GM23338 (cell line): ENCODE measurements around the gene AGRP. TPM values are rescaled to one million over a fixed set of nuclear protein-coding genes. Genes with fewer than 3 reads are reported as not detected.

Source experiments
- ATAC-seq: fragments of 200-7000 bp; cut with Tn5 transposase; 3 replicates; pipeline ENCODE4 v1.9.1; 2020
- DNase-seq: peaks from one replicate; pipeline ENCODE4 v3.0.0-alpha.2; 2015; ENCODE audit warnings: low spot score
- H2AFZ ChIP-seq: fragments of 200-600 bp; sonication (generic); 2 replicates; pipeline ENCODE4 v1.8.0; 2016; ENCODE audit warnings: antibody characterized with exemption, mild to moderate bottlenecking, moderate library complexity
- H3F3A ChIP-seq: fragments of 200-600 bp; sonication (generic); replicated peaks from 2 replicates; pipeline ENCODE4 v1.8.0; 2017; ENCODE audit warnings: antibody characterized with exemption, mixed run types, low read depth
- H3K27ac ChIP-seq: fragments of 200-600 bp; sonication (generic); 2 replicates; pipeline ENCODE4 v1.6.1; 2016; ENCODE audit warnings: low read depth
- H3K27me3 ChIP-seq: fragments of 200-600 bp; sonication (generic); 2 replicates; pipeline ENCODE4 v1.8.0; 2016; ENCODE audit warnings: mild to moderate bottlenecking, mixed run types, moderate library complexity; ENCODE audit not compliant: insufficient read depth
- H3K36me3 ChIP-seq: fragments of 200-600 bp; sonication (generic); 2 replicates; pipeline ENCODE4 v1.8.0; 2016; ENCODE audit warnings: mild to moderate bottlenecking; ENCODE audit not compliant: insufficient read depth
- H3K4me1 ChIP-seq: fragments of 200-600 bp; sonication (generic); 2 replicates; pipeline ENCODE4 v1.8.0; 2016; ENCODE audit warnings: mild to moderate bottlenecking, moderate library complexity; ENCODE audit not compliant: insufficient read depth
- H3K4me2 ChIP-seq: fragments of 200-600 bp; sonication (generic); 2 replicates; pipeline ENCODE4 v1.7.1; 2017; ENCODE audit warnings: mixed run types
- H3K4me3 ChIP-seq: fragments of 200-600 bp; sonication (generic); 2 replicates; pipeline ENCODE4 v1.6.1; 2016; ENCODE audit warnings: mixed run types
- H3K79me2 ChIP-seq: fragments of 200-600 bp; sonication (generic); replicated peaks from 2 replicates; pipeline ENCODE4 v1.8.0; 2017; ENCODE audit warnings: mild to moderate bottlenecking; ENCODE audit not compliant: insufficient read depth
- H3K9me2 ChIP-seq: fragments of 200-600 bp; sonication (generic); 2 replicates; pipeline ENCODE4 v1.8.0; 2017; ENCODE audit not compliant: insufficient read depth
- H4K20me1 ChIP-seq: fragments of 200-600 bp; sonication (generic); replicated peaks from 2 replicates; pipeline ENCODE4 v1.8.0; 2017; ENCODE audit warnings: mild to moderate bottlenecking; ENCODE audit not compliant: insufficient read depth
- H3K27ac Mint-ChIP-seq: 2 replicates; pipeline ENCODE4 v1.8.0; 2020; ENCODE audit warnings: inconsistent platforms, mild to moderate bottlenecking, moderate library complexity, mixed read lengths
- H3K27me3 Mint-ChIP-seq: 3 replicates; pipeline ENCODE4 v1.8.0; 2022; ENCODE audit warnings: low read depth, mild to moderate bottlenecking, moderate library complexity, mixed read lengths, inconsistent platforms; ENCODE audit not compliant: insufficient read depth, poor library complexity
- H3K36me3 Mint-ChIP-seq: 3 replicates; pipeline ENCODE4 v1.8.0; 2021; ENCODE audit warnings: low read depth, mild to moderate bottlenecking, inconsistent platforms, moderate library complexity, mixed read lengths
- H3K4me1 Mint-ChIP-seq: 3 replicates; pipeline ENCODE4 v1.8.0; 2020; ENCODE audit warnings: mild to moderate bottlenecking, inconsistent platforms, mixed read lengths
- H3K4me3 Mint-ChIP-seq: 3 replicates; pipeline ENCODE4 v1.8.0; 2021; ENCODE audit warnings: moderate library complexity, mild to moderate bottlenecking, inconsistent platforms, mixed read lengths
- H3K9me3 Mint-ChIP-seq: 3 replicates; pipeline ENCODE4 v1.8.0; 2020; ENCODE audit warnings: moderate library complexity, mild to moderate bottlenecking, inconsistent platforms, mixed read lengths
- EZH2 ChIP-seq: fragments of 200-600 bp; sonication (generic); IDR thresholded peaks from one replicate; pipeline ENCODE4 v1.8.0; 2017; ENCODE audit warnings: antibody characterized with exemption, mild to moderate bottlenecking, low read depth; ENCODE audit not compliant: unreplicated experiment
- EZH2phosphoT487 ChIP-seq: fragments of 200-600 bp; sonication (generic); IDR thresholded peaks from one replicate; pipeline ENCODE4 v1.8.1; 2018; ENCODE audit warnings: antibody characterized with exemption; ENCODE audit not compliant: unreplicated experiment
- JUNB ChIP-seq: IDR thresholded peaks from one replicate; pipeline ENCODE4 v1.6.1; 2016; ENCODE audit warnings: antibody characterized with exemption; ENCODE audit not compliant: unreplicated experiment
- NANOG ChIP-seq: IDR thresholded peaks from 2 replicates; pipeline ENCODE4 v1.6.1; 2016; ENCODE audit warnings: antibody characterized with exemption, borderline replicate concordance
- POLR2AphosphoS5 ChIP-seq: IDR thresholded peaks from 2 replicates; pipeline ENCODE4 v1.6.1; 2016; ENCODE audit warnings: antibody characterized with exemption, low read depth
- STAT1 ChIP-seq: IDR thresholded peaks from one replicate; pipeline ENCODE4 v1.6.1; 2016; ENCODE audit warnings: antibody characterized with exemption; ENCODE audit not compliant: unreplicated experiment
- ZNF114 ChIP-seq: fragments of 250-450 bp; sonication (Bioruptor Pico); IDR thresholded peaks from 2 replicates; pipeline ENCODE4 v1.5.0; 2020; ENCODE audit warnings: mild to moderate bottlenecking, moderate library complexity
- ZNF331 ChIP-seq: fragments of 250-450 bp; sonication (Bioruptor Pico); IDR thresholded peaks from 2 replicates; pipeline ENCODE4 v1.5.0; 2020; ENCODE audit warnings: low read depth, mild to moderate bottlenecking, moderate library complexity
- polyA plus RNA-seq: library from polyadenylated mRNA; unstranded; fragments of >200 nt; fragmentation: Nextera tagmentation; extraction: Ambion mirVana; gene quantifications from 2 replicates; pipeline ENCODE4 v1.2.1, GENCODE V29; 2016
- total RNA-seq: library from RNA; depleted of rRNA; stranded (reverse); fragments of >200 nt; shearing (Covaris generic); gene quantifications from 2 replicates; pipeline ENCODE4 v1.2.3, GENCODE V29; 2014
- TF ChIP-seq, protein P1 (sequence below): IDR thresholded peaks from one replicate; pipeline ENCODE4 v1.6.1; 2018; ENCODE audit warnings: antibody characterized with exemption; ENCODE audit not compliant: unreplicated experiment
- TF ChIP-seq, protein P2 (sequence below): IDR thresholded peaks from 2 replicates; pipeline ENCODE4 v1.6.1; 2016; ENCODE audit warnings: antibody characterized with exemption
- TF ChIP-seq, protein P3 (sequence below), 2 experiments: fragments of 200-600 bp in 1 of 2; sonication (generic) in 1 of 2; conservative IDR thresholded peaks; 2 replicates each; pipeline versions ENCODE4 v1.5.1 to v1.6.1; 2016 to 2017; ENCODE audit warnings: antibody characterized with exemption in 2 of 2, low read depth in 2 of 2, mild to moderate bottlenecking in 2 of 2, moderate library complexity in 1 of 2

The AGRP gene
- total and polyA plus RNA-seq, 2 experiments from 2014 or later = not detected

DNA sequence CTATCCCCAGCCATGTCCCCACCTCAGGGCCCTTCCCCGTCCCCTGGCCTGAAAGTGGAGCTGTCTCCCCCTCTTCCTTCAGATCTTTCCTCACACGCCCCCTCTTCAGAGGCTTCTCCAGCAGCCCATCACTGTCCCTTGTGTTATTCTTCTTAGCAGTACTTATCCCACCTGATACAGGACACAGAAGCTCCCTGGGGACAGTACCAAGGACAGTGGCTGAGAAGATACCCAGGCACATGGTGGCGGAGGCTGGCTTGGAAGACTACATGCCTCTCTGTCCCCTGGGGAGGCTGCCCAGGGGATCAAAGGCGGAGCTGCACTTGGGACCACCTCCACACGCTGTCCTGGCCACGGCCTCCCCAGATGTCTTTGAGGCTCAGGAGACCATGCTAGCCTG, 28.5 kb downstream of the AGRP start:
- Mint-ChIP-seq H3K27me3 (peaks cover 11% of the 10 kb centered on the region), H3K4me1 (peaks cover 10% of the 10 kb centered on the region), H3K27ac (no peak overlapping the region), H3K9me3 (no peaks in the 10 kb centered on the region), H3K4me3 (no peak overlapping the region), H3K36me3 (no peaks in the 10 kb centered on the region; the same call in 2 of the 3 replicates)
- TF ChIP-seq, protein P1, sequence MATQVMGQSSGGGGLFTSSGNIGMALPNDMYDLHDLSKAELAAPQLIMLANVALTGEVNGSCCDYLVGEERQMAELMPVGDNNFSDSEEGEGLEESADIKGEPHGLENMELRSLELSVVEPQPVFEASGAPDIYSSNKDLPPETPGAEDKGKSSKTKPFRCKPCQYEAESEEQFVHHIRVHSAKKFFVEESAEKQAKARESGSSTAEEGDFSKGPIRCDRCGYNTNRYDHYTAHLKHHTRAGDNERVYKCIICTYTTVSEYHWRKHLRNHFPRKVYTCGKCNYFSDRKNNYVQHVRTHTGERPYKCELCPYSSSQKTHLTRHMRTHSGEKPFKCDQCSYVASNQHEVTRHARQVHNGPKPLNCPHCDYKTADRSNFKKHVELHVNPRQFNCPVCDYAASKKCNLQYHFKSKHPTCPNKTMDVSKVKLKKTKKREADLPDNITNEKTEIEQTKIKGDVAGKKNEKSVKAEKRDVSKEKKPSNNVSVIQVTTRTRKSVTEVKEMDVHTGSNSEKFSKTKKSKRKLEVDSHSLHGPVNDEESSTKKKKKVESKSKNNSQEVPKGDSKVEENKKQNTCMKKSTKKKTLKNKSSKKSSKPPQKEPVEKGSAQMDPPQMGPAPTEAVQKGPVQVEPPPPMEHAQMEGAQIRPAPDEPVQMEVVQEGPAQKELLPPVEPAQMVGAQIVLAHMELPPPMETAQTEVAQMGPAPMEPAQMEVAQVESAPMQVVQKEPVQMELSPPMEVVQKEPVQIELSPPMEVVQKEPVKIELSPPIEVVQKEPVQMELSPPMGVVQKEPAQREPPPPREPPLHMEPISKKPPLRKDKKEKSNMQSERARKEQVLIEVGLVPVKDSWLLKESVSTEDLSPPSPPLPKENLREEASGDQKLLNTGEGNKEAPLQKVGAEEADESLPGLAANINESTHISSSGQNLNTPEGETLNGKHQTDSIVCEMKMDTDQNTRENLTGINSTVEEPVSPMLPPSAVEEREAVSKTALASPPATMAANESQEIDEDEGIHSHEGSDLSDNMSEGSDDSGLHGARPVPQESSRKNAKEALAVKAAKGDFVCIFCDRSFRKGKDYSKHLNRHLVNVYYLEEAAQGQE = no peak
- TF ChIP-seq EZH2 (no peak), STAT1 (no peak), NANOG (no peak), POLR2AphosphoS5 (no peak), ZNF114 (CRISPR knock-in tag) (no peak), JUNB (no peak), ZNF331 (CRISPR knock-in tag) (no peak)
- TF ChIP-seq, protein P2, sequence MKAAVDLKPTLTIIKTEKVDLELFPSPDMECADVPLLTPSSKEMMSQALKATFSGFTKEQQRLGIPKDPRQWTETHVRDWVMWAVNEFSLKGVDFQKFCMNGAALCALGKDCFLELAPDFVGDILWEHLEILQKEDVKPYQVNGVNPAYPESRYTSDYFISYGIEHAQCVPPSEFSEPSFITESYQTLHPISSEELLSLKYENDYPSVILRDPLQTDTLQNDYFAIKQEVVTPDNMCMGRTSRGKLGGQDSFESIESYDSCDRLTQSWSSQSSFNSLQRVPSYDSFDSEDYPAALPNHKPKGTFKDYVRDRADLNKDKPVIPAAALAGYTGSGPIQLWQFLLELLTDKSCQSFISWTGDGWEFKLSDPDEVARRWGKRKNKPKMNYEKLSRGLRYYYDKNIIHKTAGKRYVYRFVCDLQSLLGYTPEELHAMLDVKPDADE = no peak
- H3K4me2 ChIP-seq = no peak overlapping the region
- no peaks in the 10 kb centered on the region; the same call in 1 of the 2 replicates for H4K20me1 ChIP-seq
- DNase-seq = no peak
- no peaks in the 10 kb centered on the region for H3F3A ChIP-seq
- H3K4me3 ChIP-seq = no peak overlapping the region
- H2AFZ ChIP-seq = no peak overlapping the region
- H3K36me3 ChIP-seq = no peaks in the 10 kb centered on the region
- H3K79me2 ChIP-seq = no peaks in the 10 kb centered on the region
- no peak overlapping the region for H3K27ac ChIP-seq
- no peaks in the 10 kb centered on the region for H3K9me2 ChIP-seq
- H3K4me1 ChIP-seq = no peaks in the 10 kb centered on the region
- no peaks in the 10 kb centered on the region for H3K27me3 ChIP-seq
- no peak for ATAC-seq

DNA sequence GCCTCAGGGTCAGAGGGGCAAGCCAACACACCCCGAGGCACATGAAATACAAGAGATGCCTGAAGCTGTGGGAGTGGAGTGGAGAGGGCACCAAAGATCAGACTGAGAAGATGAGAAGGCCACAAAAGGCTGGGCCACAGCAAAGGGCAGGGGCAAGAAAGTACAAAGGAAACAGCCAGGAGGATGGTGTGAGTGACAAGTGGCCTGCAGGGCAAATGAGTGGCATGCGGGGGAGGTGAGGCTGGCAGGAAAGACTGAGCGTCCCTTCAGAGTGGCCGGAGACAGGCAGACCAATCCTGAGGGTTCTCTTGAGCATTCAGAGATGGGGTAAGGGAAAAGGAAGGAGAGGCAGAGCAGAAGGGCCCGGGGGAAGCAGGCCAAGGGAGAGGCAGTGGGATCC, 29.2 kb downstream of the AGRP start:
- Histone ChIP-seq H3K4me2 (no peak overlapping the region), H3F3A (no peaks in the 10 kb centered on the region), H3K27ac (no peak overlapping the region), H2AFZ (no peak overlapping the region), H3K9me2 (no peaks in the 10 kb centered on the region), H3K4me3 (no peak overlapping the region), H3K27me3 (no peaks in the 10 kb centered on the region), H3K4me1 (no peaks in the 10 kb centered on the region), H3K79me2 (no peaks in the 10 kb centered on the region), H4K20me1 (no peaks in the 10 kb centered on the region; the same call in 1 of the 2 replicates), H3K36me3 (no peaks in the 10 kb centered on the region)
- peaks cover 10% of the 10 kb centered on the region for H3K4me1 Mint-ChIP-seq
- H3K9me3 Mint-ChIP-seq = no peaks in the 10 kb centered on the region
- ATAC-seq = no peak
- H3K4me3 Mint-ChIP-seq = no peak overlapping the region; the same call in 2 of the 3 replicates
- peaks cover 2% of the 10 kb centered on the region; the same call in 2 of the 3 replicates for H3K36me3 Mint-ChIP-seq
- no peak for DNase-seq
- peaks cover 11% of the 10 kb centered on the region for H3K27me3 Mint-ChIP-seq
- no peak overlapping the region for H3K27ac Mint-ChIP-seq
- TF ChIP-seq, protein P3, sequence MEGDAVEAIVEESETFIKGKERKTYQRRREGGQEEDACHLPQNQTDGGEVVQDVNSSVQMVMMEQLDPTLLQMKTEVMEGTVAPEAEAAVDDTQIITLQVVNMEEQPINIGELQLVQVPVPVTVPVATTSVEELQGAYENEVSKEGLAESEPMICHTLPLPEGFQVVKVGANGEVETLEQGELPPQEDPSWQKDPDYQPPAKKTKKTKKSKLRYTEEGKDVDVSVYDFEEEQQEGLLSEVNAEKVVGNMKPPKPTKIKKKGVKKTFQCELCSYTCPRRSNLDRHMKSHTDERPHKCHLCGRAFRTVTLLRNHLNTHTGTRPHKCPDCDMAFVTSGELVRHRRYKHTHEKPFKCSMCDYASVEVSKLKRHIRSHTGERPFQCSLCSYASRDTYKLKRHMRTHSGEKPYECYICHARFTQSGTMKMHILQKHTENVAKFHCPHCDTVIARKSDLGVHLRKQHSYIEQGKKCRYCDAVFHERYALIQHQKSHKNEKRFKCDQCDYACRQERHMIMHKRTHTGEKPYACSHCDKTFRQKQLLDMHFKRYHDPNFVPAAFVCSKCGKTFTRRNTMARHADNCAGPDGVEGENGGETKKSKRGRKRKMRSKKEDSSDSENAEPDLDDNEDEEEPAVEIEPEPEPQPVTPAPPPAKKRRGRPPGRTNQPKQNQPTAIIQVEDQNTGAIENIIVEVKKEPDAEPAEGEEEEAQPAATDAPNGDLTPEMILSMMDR (conservative IDR thresholded peaks at IDR 0.05; ENCODE audit: low read depth in 2 of 2) = no peak
- TF ChIP-seq ZNF331 (CRISPR knock-in tag) (no peak), ZNF114 (CRISPR knock-in tag) (no peak), EZH2phosphoT487 (no peak)
